Natural killer cell treated with Interleukin-12 subunit alpha and Interleukin-12 subunit beta and Interleukin-15 and Interleukin-18, amount 100 ng/mL, for 72 hours (primary cell): Measurements from ENCODE around the gene MIS18A. TPM values are rescaled to one million over a fixed set of nuclear protein-coding genes. Genes with fewer than 3 reads are reported as not detected.

Experiments
- ATAC-seq, 2 donors: fragments of 150-1000 bp; cut with Tn5 transposase in 1 of 2; sonication (Bioruptor Pico), chemical (Tn5 transposase) in 1 of 2; 2 replicates each; pipeline ENCODE4 v1.10.0; 2021
- DNase-seq: peaks from one replicate; pipeline ENCODE4 v3.0.0; 2022; ENCODE audit warnings: low spot score
- H3K27ac Mint-ChIP-seq, 2 donors: 1 replicate in 1 of 2; 2 replicates in 1 of 2; pipeline ENCODE4 v1.8.0; 2022; ENCODE audit warnings: mixed read lengths in 2 of 2, mild to moderate bottlenecking in 1 of 2, moderate library complexity in 1 of 2
- H3K27me3 Mint-ChIP-seq, 2 donors: 1 replicate in 1 of 2; 2 replicates in 1 of 2; pipeline ENCODE4 v1.8.0; 2022; ENCODE audit warnings: mixed read lengths in 2 of 2
- H3K36me3 Mint-ChIP-seq: one replicate; pipeline ENCODE4 v1.8.0; 2022; ENCODE audit warnings: mixed read lengths
- H3K4me1 Mint-ChIP-seq, 2 donors: 1 replicate in 1 of 2; 2 replicates in 1 of 2; pipeline ENCODE4 v1.8.0; 2022; ENCODE audit warnings: low read depth in 2 of 2, mixed read lengths in 2 of 2, mild to moderate bottlenecking in 1 of 2
- H3K4me3 Mint-ChIP-seq: one replicate; pipeline ENCODE4 v1.8.0; 2022; ENCODE audit warnings: mixed read lengths
- H3K9me3 Mint-ChIP-seq: 2 replicates; pipeline ENCODE4 v1.8.0; 2022; ENCODE audit warnings: mixed read lengths
- total RNA-seq, 2 donors: library from RNA; stranded (reverse); gene quantifications; one replicate each; pipeline ENCODE4 v1.2.3, GENCODE V29; 2022

MIS18A gene
- total RNA-seq, 2 donors from 2014 or later, result 13.4 to 25.2 TPM

DNA sequence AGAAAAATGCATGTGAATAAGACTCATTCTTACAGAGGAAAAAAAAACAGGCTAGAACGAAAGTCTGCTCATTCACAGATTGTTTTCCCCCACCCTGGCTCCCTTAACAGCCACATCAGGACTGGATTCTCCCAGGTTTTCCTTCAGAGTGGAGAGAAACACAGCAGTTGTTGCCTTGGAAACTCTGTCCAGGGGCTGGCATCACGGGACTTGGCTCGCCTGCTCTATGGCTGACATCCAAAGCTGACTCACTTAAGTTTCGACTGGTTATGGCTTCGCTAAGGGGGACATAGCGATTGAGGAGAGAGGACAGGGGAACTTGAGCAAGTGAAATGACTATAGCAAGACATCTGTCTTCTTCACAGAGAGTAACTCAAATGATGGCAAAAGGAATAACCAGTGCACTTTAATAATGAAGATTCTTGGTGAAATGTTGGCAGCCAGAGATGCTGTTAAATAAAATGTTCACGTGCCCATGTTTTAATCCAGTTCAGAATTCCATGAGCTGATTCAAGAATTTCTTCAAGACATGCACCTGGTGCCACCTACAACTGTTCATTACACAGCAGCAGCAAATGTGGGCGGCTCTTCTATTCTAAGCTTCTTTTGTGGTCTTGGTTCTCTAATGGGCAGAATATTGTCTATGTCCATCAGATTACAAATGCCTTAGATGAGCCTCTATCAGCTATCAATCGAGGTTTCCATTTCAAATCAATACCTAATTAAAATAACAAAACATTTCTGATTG, 21.8 kb downstream of the MIS18A start:
- H3K9me3 Mint-ChIP-seq, result no peaks in the 10 kb centered on the region
- no peak for ATAC-seq

DNA sequence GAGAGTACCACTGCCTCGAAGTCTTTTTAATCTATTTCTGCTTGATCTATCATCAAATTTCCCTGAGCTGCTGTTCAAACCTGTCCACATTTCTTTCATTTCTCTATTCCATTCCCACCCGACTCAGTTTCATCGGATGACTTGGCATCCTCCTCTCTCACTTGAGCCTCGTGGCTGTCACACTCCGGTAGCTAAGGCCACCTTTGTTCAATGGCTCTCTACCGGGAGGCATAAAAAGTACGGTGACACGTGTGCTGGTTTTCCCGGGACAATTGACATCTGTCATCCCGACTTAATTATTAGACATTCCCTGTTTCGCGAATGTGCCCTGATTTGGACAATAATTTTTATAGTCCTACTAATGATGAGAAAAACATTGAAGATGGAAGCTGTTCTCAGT, 22.6 kb downstream of the MIS18A start:
- H3K9me3 Mint-ChIP-seq, result no peaks in the 10 kb centered on the region

More for the DNA sequence above, 21.8 kb downstream of the MIS18A start:
- H3K27ac Mint-ChIP-seq, result no peak overlapping the region
- DNase-seq, result no peak
- H3K36me3 Mint-ChIP-seq, result no peaks in the 10 kb centered on the region
- no peak overlapping the region for H3K4me3 Mint-ChIP-seq
- peaks cover 0 to 4% of the 10 kb centered on the region in 2 donors for H3K4me1 Mint-ChIP-seq
- peaks cover 5 to 24% of the 10 kb centered on the region in 2 donors for H3K27me3 Mint-ChIP-seq

DNA sequence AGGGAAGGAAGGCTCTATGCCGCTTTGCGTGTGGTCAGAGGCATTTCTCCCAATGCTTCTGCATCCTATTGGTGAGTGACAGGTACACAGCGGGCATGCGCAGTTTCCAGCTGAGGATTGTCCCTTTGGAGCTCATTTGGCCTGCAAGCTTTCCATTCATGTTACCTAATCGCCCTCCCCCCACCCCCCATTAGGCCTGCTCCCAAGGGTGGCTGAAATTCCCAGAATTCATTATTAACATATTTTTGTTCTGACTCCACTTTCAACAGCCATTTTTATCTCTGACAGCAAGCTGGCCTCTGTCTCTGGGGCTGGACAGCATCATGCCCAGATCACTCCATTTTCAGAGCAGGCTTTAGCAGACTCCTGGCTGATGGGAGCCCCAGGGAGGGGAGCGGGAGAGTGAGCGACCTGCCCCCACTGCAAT, 25.6 kb downstream of the MIS18A start:
- Mint-ChIP-seq H3K9me3 (no peaks in the 10 kb centered on the region), H3K27me3 (peaks cover 18 to 47% of the 10 kb centered on the region in 2 donors), H3K27ac (no peak overlapping the region), H3K36me3 (no peaks in the 10 kb centered on the region), H3K4me1 (peaks cover 2 to 4% of the 10 kb centered on the region in 2 donors), H3K4me3 (no peak overlapping the region)
- DNase-seq (no peak), ATAC-seq (no peak)

More for the DNA sequence above, 22.6 kb downstream of the MIS18A start:
- Mint-ChIP-seq H3K4me3 (no peak overlapping the region), H3K27me3 (peaks cover 9 to 32% of the 10 kb centered on the region in 2 donors), H3K4me1 (peaks cover 0 to 4% of the 10 kb centered on the region in 2 donors), H3K36me3 (no peaks in the 10 kb centered on the region), H3K27ac (no peak overlapping the region)
- DNase-seq (no peak), ATAC-seq (no peak)

DNA sequence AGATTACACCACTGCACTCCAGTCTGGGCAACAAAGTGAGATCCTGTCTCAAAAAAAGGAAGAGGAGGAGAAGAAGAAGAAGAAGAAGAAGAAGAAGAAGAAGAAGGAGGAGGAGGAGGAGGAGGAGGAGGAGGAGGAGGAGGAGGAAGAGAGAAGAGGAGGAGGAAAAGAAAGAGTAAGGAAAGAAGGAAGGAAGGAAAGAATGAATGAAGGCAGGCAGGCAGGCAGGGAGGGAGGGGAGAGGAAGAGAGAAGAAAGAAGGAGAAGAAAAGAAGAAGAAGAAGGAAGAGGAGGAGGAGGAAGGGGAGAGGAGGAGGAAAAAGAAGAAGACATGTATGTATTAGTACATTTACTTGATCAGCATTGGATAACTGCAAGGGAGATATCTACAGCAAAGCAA, 26.7 kb downstream of the MIS18A start:
- no peak overlapping the region for H3K4me3 Mint-ChIP-seq
- H3K27me3 Mint-ChIP-seq, result peaks cover 19 to 48% of the 10 kb centered on the region in 2 donors
- H3K27ac Mint-ChIP-seq, result no peak overlapping the region
- H3K4me1 Mint-ChIP-seq, result peaks cover 0 to 2% of the 10 kb centered on the region in 2 donors
- DNase-seq (no peak), ATAC-seq (no peak)
- no peaks in the 10 kb centered on the region for H3K36me3 Mint-ChIP-seq
- no peaks in the 10 kb centered on the region for H3K9me3 Mint-ChIP-seq

DNA sequence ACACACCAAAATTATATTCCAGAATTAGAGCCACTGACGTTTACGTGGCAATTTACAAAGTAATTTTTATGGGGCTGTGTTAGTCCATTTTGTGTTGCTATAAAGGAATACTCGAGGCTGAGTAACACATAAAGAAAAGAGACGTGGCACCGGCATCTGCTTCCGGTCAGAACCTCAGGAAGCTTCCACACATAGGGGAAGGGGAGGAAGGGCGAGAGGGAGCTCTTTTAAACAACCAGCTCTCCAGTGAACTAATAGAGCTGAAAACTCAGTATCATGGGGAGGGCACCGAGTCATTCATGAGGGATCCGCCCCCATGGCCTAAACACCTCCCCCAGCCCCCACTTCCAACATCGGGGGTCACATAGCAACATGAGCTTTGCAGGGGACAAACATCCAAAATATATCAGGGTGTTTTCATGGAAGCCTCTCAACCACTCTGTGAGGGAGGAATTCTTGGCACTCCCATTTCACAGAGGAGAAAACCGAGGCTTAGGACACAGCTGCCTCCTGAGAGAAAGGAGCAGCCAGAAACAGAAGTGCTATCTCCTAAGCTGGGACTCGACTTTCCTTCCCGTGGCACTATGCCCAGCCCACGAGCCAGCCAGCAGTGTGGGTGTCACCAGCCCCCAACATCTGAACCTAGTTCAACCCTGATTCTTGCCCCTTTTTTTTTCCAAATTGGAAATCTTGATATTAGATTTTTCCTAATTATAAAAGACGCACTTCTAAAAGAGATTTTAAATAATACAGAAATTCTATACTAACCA, 29.2 kb downstream of the MIS18A start:
- no peaks in the 10 kb centered on the region for H3K36me3 Mint-ChIP-seq
- no peaks in the 10 kb centered on the region for H3K9me3 Mint-ChIP-seq
- peaks cover 26 to 50% of the 10 kb centered on the region in 2 donors for H3K27me3 Mint-ChIP-seq
- H3K4me3 Mint-ChIP-seq, result no peak overlapping the region
- H3K27ac Mint-ChIP-seq, result no peak overlapping the region
- H3K4me1 Mint-ChIP-seq, result peaks cover 0 to 2% of the 10 kb centered on the region in 2 donors
- no peak for DNase-seq
- ATAC-seq, result no peak

DNA sequence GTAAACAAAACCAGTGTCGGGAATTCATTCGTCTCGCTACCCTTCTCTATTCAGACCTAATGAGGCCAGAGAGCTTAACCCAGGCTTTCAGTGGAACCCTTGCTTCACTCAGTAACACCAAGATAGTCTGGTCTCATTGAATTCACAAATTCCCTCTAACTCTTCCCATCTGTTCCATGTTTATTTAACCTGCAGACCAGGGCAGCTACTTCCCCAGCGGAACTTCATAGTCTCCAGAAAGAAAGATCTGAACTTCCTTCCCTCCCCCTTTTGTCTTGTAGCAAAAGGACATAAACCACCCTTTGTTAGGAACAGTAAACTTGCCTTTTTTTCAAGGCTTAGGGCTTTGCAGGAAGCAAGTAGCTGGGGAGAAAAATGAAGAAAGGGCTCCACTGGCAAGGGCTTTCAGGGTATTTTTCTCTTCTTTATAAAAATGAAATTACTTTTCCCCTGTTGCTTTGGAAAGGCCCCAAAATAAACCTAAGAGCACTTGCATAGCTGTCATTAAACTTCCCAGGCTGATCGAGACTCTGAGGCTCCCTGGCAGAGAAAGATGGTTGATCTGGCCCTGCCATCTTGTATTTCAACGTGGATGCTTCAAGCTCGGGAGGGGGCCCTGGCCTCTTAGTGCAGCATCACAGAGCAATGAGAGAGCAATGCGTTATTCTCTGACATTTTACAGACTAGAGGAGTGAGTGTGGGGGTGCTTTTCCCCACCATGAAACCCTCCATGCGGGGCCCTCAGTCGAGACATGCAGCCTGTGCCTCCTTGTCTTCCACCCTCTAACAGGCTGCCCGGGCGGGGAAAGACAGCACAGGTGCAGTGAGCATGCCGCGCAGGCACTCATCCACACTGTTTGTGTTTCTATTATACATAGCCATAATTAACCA, 30.0 kb downstream of the MIS18A start:
- Mint-ChIP-seq H3K27ac (no peak overlapping the region), H3K9me3 (no peaks in the 10 kb centered on the region), H3K36me3 (no peaks in the 10 kb centered on the region), H3K27me3 (peaks cover 26 to 46% of the 10 kb centered on the region in 2 donors), H3K4me3 (no peak overlapping the region), H3K4me1 (peaks cover 0 to 2% of the 10 kb centered on the region in 2 donors)
- no peak for ATAC-seq
- DNase-seq, result no peak

DNA sequence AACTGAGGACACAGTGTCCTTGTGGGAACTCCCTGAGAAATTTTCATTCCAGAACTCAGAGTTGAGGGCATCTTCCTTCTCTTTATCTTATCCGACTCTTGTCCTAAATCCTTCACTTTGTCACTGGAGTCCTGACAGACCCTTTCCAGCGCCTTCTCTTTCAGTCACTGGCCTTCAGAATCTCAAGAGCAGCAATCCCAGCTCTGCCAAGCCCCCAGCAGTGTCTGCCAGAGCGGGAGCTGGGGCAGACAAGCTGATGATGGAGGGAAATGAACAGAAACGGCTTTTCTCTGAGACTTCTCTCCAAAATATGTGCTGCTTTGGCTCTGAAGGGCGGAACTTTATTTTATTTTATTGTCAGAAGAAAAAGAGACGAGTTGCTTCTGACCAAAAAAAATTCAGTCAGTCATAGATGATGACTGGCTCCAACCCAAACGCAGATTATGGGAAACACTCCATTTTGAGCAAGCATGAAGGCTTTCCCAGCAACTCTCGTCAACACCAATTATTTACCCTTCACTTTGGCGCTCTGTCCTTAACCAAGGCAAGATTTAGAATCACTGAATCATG, 32.2 kb downstream of the MIS18A start:
- peaks cover 0 to 2% of the 10 kb centered on the region in 2 donors for H3K4me1 Mint-ChIP-seq
- no peak overlapping the region for H3K4me3 Mint-ChIP-seq
- H3K27me3 Mint-ChIP-seq, result peaks cover 20 to 40% of the 10 kb centered on the region in 2 donors
- ATAC-seq, result no peak
- no peak for DNase-seq
- no peaks in the 10 kb centered on the region for H3K36me3 Mint-ChIP-seq
- H3K9me3 Mint-ChIP-seq, result no peaks in the 10 kb centered on the region
- no peak overlapping the region for H3K27ac Mint-ChIP-seq

DNA sequence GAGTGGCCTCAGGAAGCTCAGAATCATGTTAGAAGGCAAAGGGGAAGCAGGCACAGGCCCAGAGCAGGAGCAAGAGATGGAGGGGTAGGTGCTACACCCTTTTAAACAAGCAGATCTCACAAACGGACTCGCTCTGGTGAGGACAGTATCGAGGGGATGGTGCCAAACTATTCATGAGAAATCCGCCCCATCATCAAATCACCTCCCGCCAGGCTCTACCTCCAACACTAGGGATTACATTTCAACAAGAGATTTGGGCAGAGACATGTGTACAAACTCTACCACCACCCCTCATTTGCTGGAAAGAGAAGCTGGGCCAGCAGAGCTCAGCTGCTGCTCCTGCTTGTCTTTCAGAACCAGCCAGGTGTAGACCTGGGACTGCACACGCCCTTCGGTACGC, 32.9 kb downstream of the MIS18A start:
- Mint-ChIP-seq H3K4me1 (peaks cover 2 to 5% of the 10 kb centered on the region in 2 donors), H3K9me3 (no peaks in the 10 kb centered on the region), H3K27me3 (peaks cover 20 to 34% of the 10 kb centered on the region in 2 donors), H3K4me3 (no peak overlapping the region), H3K27ac (no peak overlapping the region), H3K36me3 (no peaks in the 10 kb centered on the region)
- no peak for ATAC-seq
- DNase-seq, result no peak

DNA sequence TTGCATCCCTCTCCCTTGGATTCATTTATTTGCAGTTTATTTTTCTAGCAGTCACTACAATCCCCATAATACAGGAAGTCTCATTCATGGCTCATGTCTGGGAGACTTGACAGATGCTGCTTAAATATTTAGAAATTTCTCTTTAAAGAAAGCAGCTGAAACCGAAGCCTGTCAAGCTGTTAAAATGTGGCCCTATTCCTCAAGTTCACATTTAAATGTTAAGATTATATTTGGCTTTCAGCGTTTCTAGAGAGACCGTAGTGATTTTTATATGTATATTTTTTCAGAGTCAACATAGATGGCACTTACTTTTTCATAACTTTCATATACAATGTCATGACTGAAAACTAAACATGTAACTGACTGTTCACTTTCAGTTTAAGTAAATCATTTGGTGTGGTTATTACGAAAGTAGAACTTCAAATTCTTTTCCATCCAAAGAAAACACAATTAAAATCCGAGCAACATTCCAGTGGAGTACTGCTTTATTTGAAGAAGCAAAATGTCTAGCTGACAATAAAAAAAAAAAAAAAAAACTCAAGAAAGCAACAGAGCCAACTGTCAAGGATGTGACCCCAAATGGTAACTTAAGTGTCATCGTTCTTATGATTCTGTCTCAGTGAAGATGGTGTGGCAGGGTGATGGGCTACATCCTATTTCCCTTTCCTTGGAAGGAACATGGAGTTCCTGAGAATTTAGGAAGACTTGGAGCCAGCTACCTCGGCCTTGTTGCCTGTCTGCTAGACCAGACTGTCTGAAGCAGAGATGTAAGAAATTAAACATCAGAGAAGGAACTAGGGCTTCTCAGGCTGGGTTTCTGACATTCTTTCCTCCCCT, 37.8 kb downstream of the MIS18A start:
- H3K4me1 Mint-ChIP-seq, result peaks cover 0 to 10% of the 10 kb centered on the region in 2 donors
- DNase-seq (no peak), ATAC-seq (peak in 1 of 2 donors; percentile 31)
- H3K9me3 Mint-ChIP-seq, result peaks cover 4% of the 10 kb centered on the region
- H3K4me3 Mint-ChIP-seq, result peak overlapping the region; percentile 38
- H3K27me3 Mint-ChIP-seq, result peaks cover 8 to 26% of the 10 kb centered on the region in 2 donors
- H3K36me3 Mint-ChIP-seq, result no peaks in the 10 kb centered on the region
- H3K27ac Mint-ChIP-seq, result no peak overlapping the region

DNA sequence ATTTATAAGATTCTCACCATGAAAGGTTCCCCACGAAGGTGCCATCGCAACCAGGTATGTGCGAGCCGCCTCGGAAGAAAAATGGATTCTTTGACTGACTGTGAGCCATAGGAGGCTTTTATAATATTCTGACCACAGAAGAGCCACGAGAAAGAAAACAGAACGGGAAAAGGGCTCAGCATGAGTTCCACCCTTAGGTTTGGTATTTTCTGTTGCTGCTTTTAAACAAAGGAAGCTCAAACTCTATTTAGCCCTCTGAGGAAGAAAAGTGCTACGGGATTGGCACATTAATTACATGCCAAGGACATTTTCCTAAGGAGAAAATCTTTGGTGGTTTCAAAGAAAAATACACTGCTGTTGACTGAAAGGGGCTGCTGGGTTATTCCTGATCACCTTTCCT, 39.3 kb downstream of the MIS18A start:
- DNase-seq (no peak), ATAC-seq (no peak)
- Mint-ChIP-seq H3K27me3 (peaks cover 5 to 18% of the 10 kb centered on the region in 2 donors), H3K27ac (no peak overlapping the region), H3K9me3 (peaks cover 4% of the 10 kb centered on the region), H3K4me3 (no peak overlapping the region), H3K4me1 (peaks cover 0 to 10% of the 10 kb centered on the region in 2 donors), H3K36me3 (no peaks in the 10 kb centered on the region)

DNA sequence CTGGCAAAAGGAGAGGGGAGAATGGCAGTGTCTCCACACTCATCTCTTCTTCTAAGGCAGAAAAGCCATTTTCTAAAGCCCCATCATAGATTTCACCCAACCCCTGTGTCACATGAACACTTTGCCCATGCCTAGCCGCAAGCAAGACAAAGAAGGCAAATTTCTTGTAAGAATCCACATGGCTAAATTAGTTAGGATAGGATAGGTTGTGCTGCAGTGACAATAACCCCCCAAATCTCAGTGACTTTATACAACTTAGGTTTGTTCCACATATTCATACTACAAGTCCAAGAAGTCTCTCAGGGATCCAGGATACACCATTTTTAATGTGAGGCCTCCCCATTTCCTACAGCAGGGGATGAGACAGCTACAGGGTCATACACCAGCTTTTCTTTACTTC, 40.8 kb downstream of the MIS18A start:
- no peak for ATAC-seq
- peaks cover 5 to 22% of the 10 kb centered on the region in 2 donors for H3K27me3 Mint-ChIP-seq
- no peak for DNase-seq
- no peaks in the 10 kb centered on the region for H3K36me3 Mint-ChIP-seq
- no peak overlapping the region for H3K4me3 Mint-ChIP-seq
- H3K27ac Mint-ChIP-seq, result no peak overlapping the region
- H3K4me1 Mint-ChIP-seq, result peaks cover 0 to 10% of the 10 kb centered on the region in 2 donors
- peaks cover 4% of the 10 kb centered on the region for H3K9me3 Mint-ChIP-seq

DNA sequence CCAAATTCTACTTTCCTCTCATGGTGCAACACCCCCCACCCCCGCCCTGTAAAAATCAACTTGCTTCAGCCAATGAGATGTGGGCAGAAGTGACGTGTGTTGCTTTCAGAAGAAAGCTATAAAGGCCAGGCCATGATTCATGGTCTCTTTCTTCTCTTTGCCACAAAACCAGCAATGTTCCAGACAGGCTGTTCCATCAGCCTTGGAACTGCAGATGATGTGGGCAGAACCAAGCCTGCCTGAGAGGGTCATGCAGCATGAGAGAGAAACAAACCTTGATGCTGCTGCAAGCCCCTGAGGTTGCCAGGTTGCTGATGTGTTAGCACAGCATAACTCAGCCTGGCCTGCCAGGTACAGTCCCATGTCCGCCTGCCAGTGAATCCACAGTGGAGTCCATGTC, 41.8 kb downstream of the MIS18A start:
- Mint-ChIP-seq H3K4me3 (no peak overlapping the region), H3K9me3 (peaks cover 4% of the 10 kb centered on the region), H3K27me3 (peaks cover 7 to 30% of the 10 kb centered on the region in 2 donors), H3K27ac (no peak overlapping the region), H3K4me1 (peaks cover 0 to 10% of the 10 kb centered on the region in 2 donors), H3K36me3 (no peaks in the 10 kb centered on the region)
- ATAC-seq, result no peak
- no peak for DNase-seq
